Renal cortical epithelial cell (primary cell): ENCODE data around the gene DUOX1. TPM values are rescaled to one million over a fixed set of nuclear protein-coding genes. Genes with fewer than 3 reads are reported as not detected.

Source experiments
- DNase-seq: peaks from one replicate; pipeline ENCODE4 v3.0.0-alpha.2; 2011; ENCODE audit warnings: low read depth
- total RNA-seq: library from RNA; depleted of rRNA; stranded (reverse); fragments of >200 nt; gene quantifications from 2 replicates; pipeline ENCODE4 v1.2.3, GENCODE V29; 2014

Gene DUOX1
- total RNA-seq, 1 donor from 2014 or later: 0.50 TPM

GRCh38 chr15:45106002-45106790 lies 23.6 kb upstream of the DUOX1 start:
- DNase-seq: no peak

- DNase-seq: no peak
These were observed 21.7 kb upstream of the DUOX1 start for GRCh38 chr15:45107941-45108630.

GRCh38 chr15:45110256-45110820 lies 19.5 kb upstream of the DUOX1 start:
- no peak for DNase-seq

- DNase-seq: no peak
These were observed 18.2 kb upstream of the DUOX1 start for GRCh38 chr15:45111390-45112142.

- DNase-seq: no peak
These were observed 17.6 kb upstream of the DUOX1 start for GRCh38 chr15:45112143-45112590.

- no peak for DNase-seq
These were observed 17.0 kb upstream of the DUOX1 start for GRCh38 chr15:45112591-45113379.

GRCh38 chr15:45113380-45113990 lies 16.3 kb upstream of the DUOX1 start:
- DNase-seq: no peak

- DNase-seq: no peak
These were observed 15.6 kb upstream of the DUOX1 start, which contains the start of the genes DUOX2 and DUOXA2 for GRCh38 chr15:45114076-45114750. Gene DUOX2 (minus strand): TSS chr15:45114172. CDS start chr15:45113411, 761 bp downstream. Gene DUOXA2 (plus strand): TSS chr15:45114326. CDS start chr15:45114606, 280 bp downstream.

- DNase-seq: no peak
These were observed 15.1 kb upstream of the DUOX1 start for GRCh38 chr15:45114751-45115085.

GRCh38 chr15:45115312-45115820 lies 14.4 kb upstream of the DUOX1 start:
- DNase-seq: no peak

- no peak for DNase-seq
These were observed 13.8 kb upstream of the DUOX1 start for GRCh38 chr15:45116006-45116481.

GRCh38 chr15:45116482-45117307 lies 13.1 kb upstream of the DUOX1 start:
- no peak for DNase-seq

GRCh38 chr15:45117308-45118130 lies 12.3 kb upstream of the DUOX1 start:
- no peak for DNase-seq

- peak; percentile 80 for DNase-seq
These were observed 11.6 kb upstream of the DUOX1 start for GRCh38 chr15:45118131-45118588.

- DNase-seq: no peak
These were observed 10.8 kb upstream of the DUOX1 start for GRCh38 chr15:45118996-45119395.

- no peak for DNase-seq
These were observed 9.5 kb upstream of the DUOX1 start for GRCh38 chr15:45120081-45120972.

- DNase-seq: no peak
These were observed 8.8 kb upstream of the DUOX1 start for GRCh38 chr15:45121020-45121419.
